K562 (cell line): Measurements from ENCODE around the gene MN1. TPM values are rescaled to one million over a fixed set of nuclear protein-coding genes. Genes with fewer than 3 reads are reported as not detected.

Source experiments
- ATAC-seq: fragments of 200-7000 bp; cut with Tn5 transposase; 3 replicates; pipeline ENCODE4 v1.9.1; 2020; ENCODE audit warnings: moderate library complexity
- BruUV-seq: library from RNA; stranded (reverse); fragments of 400-500 nt; replicated peaks from 2 replicates; lab custom pipeline; 2021; lab: Mats Ljungman, UMichigan
- CTCF ChIA-PET: fragments of 300-600 bp; formaldehyde crosslinking; extraction: SDS; loops from one replicate; lab custom pipeline; 2021; ENCODE audit warnings: low intra/inter-chr PET ratio; lab: Yijun Ruan, JAX
- POLR2A ChIA-PET: fragments of 300-600, 350-650 bp; sonication (Branson Sonifier 250); formaldehyde crosslinking; extraction: SDS; loops from one replicate; lab custom pipeline; 2021; ENCODE audit warnings: antibody characterized with exemption, inconsistent platforms; lab: Yijun Ruan, JAX
- DNase-seq, 4 experiments: peaks; one replicate each; pipeline versions ENCODE4 v3.0.0 to v3.0.0-alpha.2; 2011 to 2018; ENCODE audit warnings: low spot score in 3 of 4, mixed read lengths in 3 of 4; ENCODE audit errors: extremely low read depth in 1 of 4
- FAIRE-seq: peaks from 2 replicates; lab custom pipeline; 2011; peaks lifted over from hg19 to GRCh38; lab: Jason Lieb, UNC
- H2AFZ ChIP-seq: 2 replicates; pipeline ENCODE4 v1.6.0; 2011; ENCODE audit warnings: low read depth, low read length, control low read depth, inconsistent platforms
- H3K27ac ChIP-seq: fragments of 200-600 bp; 3 replicates; pipeline ENCODE4 v1.8.0; 2011; ENCODE audit warnings: low read depth, mild to moderate bottlenecking, control low read depth, inconsistent platforms, low read length, moderate library complexity, mixed read lengths; ENCODE audit errors: extremely low read depth
- H3K27me3 ChIP-seq, 2 experiments: fragments of 300-600 bp in 1 of 2; 2 replicates in 1 of 2; 3 replicates in 1 of 2; pipeline versions ENCODE4 v1.6.0 to v1.8.0; 2011; ENCODE audit warnings: inconsistent platforms in 2 of 2, low read length in 2 of 2, mild to moderate bottlenecking in 1 of 2, mixed read lengths in 1 of 2, moderate library complexity in 1 of 2; ENCODE audit not compliant: control insufficient read depth in 2 of 2, insufficient read depth in 2 of 2
- H3K36me3 ChIP-seq: fragments of 300-600 bp; 3 replicates; pipeline ENCODE4 v1.8.0; 2011; ENCODE audit warnings: mild to moderate bottlenecking, low read length, inconsistent platforms; ENCODE audit not compliant: control insufficient read depth, insufficient read depth
- H3K4me1 ChIP-seq, 2 experiments: fragments of 200-600 bp in 1 of 2; replicated peaks in 1 of 2; 2 replicates in 1 of 2; 3 replicates in 1 of 2; pipeline versions ENCODE4 v1.5.1 to v1.8.0; 2011; ENCODE audit warnings: inconsistent platforms in 2 of 2, low read length in 2 of 2, mild to moderate bottlenecking in 1 of 2, mixed read lengths in 1 of 2, moderate library complexity in 1 of 2; ENCODE audit not compliant: control insufficient read depth in 2 of 2, insufficient read depth in 2 of 2
- H3K4me2 ChIP-seq: 2 replicates; pipeline ENCODE4 v1.6.1; 2011; ENCODE audit warnings: low read length, control low read depth, inconsistent platforms, mixed read lengths; ENCODE audit not compliant: insufficient read depth
- H3K4me3 ChIP-seq: fragments of 200-600 bp; sonication (generic), shearing (Covaris generic); 2 replicates; pipeline ENCODE4 v1.5.1; 2016; ENCODE audit warnings: control low read depth, inconsistent platforms
- H3K79me2 ChIP-seq: fragments of 200-600 bp; 3 replicates; pipeline ENCODE4 v1.8.0; 2011; ENCODE audit warnings: low read length, inconsistent platforms; ENCODE audit not compliant: control insufficient read depth, insufficient read depth
- H3K9ac ChIP-seq, 2 experiments: 2 replicates each; pipeline versions ENCODE4 v1.6.0 to v1.6.1; 2011; ENCODE audit warnings: low read depth in 2 of 2, low read length in 2 of 2, control low read depth in 1 of 2, inconsistent platforms in 1 of 2, mild to moderate bottlenecking in 1 of 2, mixed read lengths in 1 of 2; ENCODE audit not compliant: insufficient read depth in 1 of 2
- H3K9me1 ChIP-seq: one replicate; pipeline ENCODE4 v1.6.0; 2011; ENCODE audit warnings: inconsistent platforms, mild to moderate bottlenecking, low read length, moderate library complexity; ENCODE audit not compliant: control insufficient read depth, insufficient read depth
- H3K9me3 ChIP-seq: replicated peaks from 2 replicates; pipeline ENCODE4 v1.5.1; 2011; ENCODE audit warnings: low read depth, low read length, inconsistent platforms; ENCODE audit not compliant: control insufficient read depth, insufficient read depth
- H4K20me1 ChIP-seq: replicated peaks from 2 replicates; pipeline ENCODE4 v1.6.1; 2011; ENCODE audit warnings: low read length, inconsistent platforms, mixed read lengths; ENCODE audit not compliant: control insufficient read depth, insufficient read depth
- ARHGAP35 ChIP-seq: fragments of 450-650 bp; IDR thresholded peaks from 2 replicates; pipeline ENCODE4 v1.6.1; 2018; ENCODE audit not compliant: partially characterized antibody
- ETV5 ChIP-seq: sonication (generic); formaldehyde crosslinking; IDR thresholded peaks from 2 replicates; pipeline ENCODE4 v1.4.0; 2020; ENCODE audit warnings: low read depth, mild to moderate bottlenecking, missing genetic modification reagents
- KDM2B ChIP-seq: fragments of 250-450 bp; sonication (Bioruptor Pico); IDR thresholded peaks from 2 replicates; pipeline ENCODE4 v1.8.0; 2021; ENCODE audit warnings: mild to moderate bottlenecking, moderate library complexity
- KDM5B ChIP-seq: fragments of 200-600 bp; sonication (generic); IDR thresholded peaks from 2 replicates; pipeline ENCODE4 v1.6.1; 2012; ENCODE audit warnings: low read depth, mild to moderate bottlenecking, moderate library complexity, low read length, control low read depth, inconsistent platforms; ENCODE audit not compliant: insufficient replicate concordance
- SRF ChIP-seq, 2 experiments: fragments of 250-450, 450-650 bp in 1 of 2; sonication (Bioruptor Pico) in 1 of 2; sonication (generic) in 1 of 2; formaldehyde crosslinking; IDR thresholded peaks; 2 replicates each; pipeline versions ENCODE4 v1.5.0 to v1.5.1; 2020 to 2022; ENCODE audit warnings: mild to moderate bottlenecking in 1 of 2, missing genetic modification reagents in 1 of 2
- ZBTB8A ChIP-seq: fragments of 450-650 bp; IDR thresholded peaks from 2 replicates; pipeline ENCODE4 v1.6.1; 2018; ENCODE audit warnings: mild to moderate bottlenecking, moderate library complexity; ENCODE audit not compliant: partially characterized antibody
- ZNF444 ChIP-seq: fragments of 250-450 bp; sonication (Bioruptor Pico); IDR thresholded peaks from 2 replicates; pipeline ENCODE4 v1.4.0; 2020; ENCODE audit warnings: mild to moderate bottlenecking, moderate library complexity
- ZNF77 ChIP-seq: fragments of 250-450 bp; sonication (Bioruptor Pico); IDR thresholded peaks from 2 replicates; pipeline ENCODE4 v1.5.0; 2020
- ZSCAN29 ChIP-seq: fragments of 450-650 bp; IDR thresholded peaks from 2 replicates; pipeline ENCODE4 v1.6.1; 2017
- WGBS: fragments of 100-300 bp; shearing (Covaris generic); methylation state at CpG from one replicate; pipeline ENCODE4 v1.1.6; 2016; ENCODE audit warnings: low coverage, mixed read lengths; ENCODE audit not compliant: insufficient coverage; ENCODE audit errors: missing lambda C conversion rate; 5-methylcytosine and 5-hydroxymethylcytosine counted together
- in situ Hi-C: fragments of 300-500 bp; cut with MboI; formaldehyde crosslinking; loops from 4 replicates; pipeline ENCODE4 v1.15.0; 2018; ENCODE audit warnings: inconsistent platforms, mixed read lengths
- intact Hi-C: fragments of 100-400 bp; cut with micrococcal nuclease; formaldehyde crosslinking; loops from 2 replicates; pipeline ENCODE4 v1.14.2; 2022
- polyA plus RNA-seq, 8 experiments: library from polyadenylated mRNA; depleted of rRNA in 4 of 8; stranded (reverse) in 5 of 8; unstranded in 3 of 8; fragments of >200 nt; fragmentation: Nextera tagmentation in 2 of 8; fragmentation: Illumina TruSeq in 1 of 8; extraction: Ambion mirVana in 2 of 8; extraction: Trizol in 1 of 8; gene quantifications; 2 replicates each; pipeline versions ENCODE4 v1.2.1 to v1.2.3, GENCODE V29; 2011 to 2014; ENCODE audit warnings: inconsistent platforms in 1 of 8, missing spikeins in 1 of 8
- total RNA-seq, 7 experiments: library from RNA; depleted of rRNA in 6 of 7; stranded (reverse); fragments of >200 nt in 6 of 7; fragmentation: Illumina TruSeq in 2 of 7; extraction: Trizol in 2 of 7; gene quantifications; 2 replicates each; pipeline versions ENCODE4 v1.2.1 to v1.2.3, GENCODE V29; 2011 to 2021; ENCODE audit warnings: low replicate concordance in 1 of 7
- TF ChIP-seq, protein P1 (sequence below): fragments of 450-650 bp; IDR thresholded peaks from 2 replicates; pipeline ENCODE4 v1.6.1; 2016
- TF ChIP-seq, protein P2 (sequence below): fragments of 450-650 bp; formaldehyde crosslinking; IDR thresholded peaks from 2 replicates; pipeline ENCODE4 v1.4.0; 2020; ENCODE audit warnings: mild to moderate bottlenecking, mixed read lengths

MN1 gene
- total and polyA plus RNA-seq, 9 of the 15 experiments (the other 6 are each of a cell fraction or from before 2014, with no cell fraction given): under 0.01 to 0.05 (median 0.03) TPM; not detected in 5

DNA sequence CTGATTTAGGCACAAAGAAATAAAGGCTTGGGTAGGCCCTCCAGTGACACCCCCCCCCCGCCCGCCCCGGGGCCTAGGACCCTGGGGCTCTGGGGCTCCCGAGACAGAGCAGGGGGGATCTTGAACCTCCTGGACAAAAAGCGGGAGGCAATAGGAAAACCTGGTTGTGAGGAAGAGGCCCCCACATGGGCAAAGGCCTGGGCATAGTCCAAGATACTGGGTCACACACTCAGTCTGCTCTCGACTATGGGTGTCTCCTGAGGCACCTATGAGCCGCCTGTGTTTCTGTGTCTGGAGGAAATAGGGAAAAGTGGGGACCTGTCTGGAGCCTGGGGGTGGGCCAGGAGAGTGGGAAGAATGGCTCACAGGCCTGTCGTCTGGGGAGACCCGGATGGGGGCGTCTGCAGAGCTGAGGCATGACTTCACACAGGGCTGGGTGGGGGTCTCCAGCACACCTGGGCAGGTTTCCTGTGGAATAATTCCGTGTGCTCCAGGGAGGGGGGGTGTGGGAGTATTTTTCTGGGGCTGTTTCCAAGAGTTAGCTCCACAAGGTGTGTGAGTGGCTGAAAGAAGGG lies 2.4 kb upstream of the MN1 start:
- H3K9me3 ChIP-seq: no peaks in the 10 kb centered on the region
- TF ChIP-seq SRF (CRISPR knock-in tag; IDR thresholded peaks at IDR 0.05) (no peak), ETV5 (CRISPR knock-in tag) (no peak), ZBTB8A (no peak), ARHGAP35 (no peak), ZSCAN29 (no peak), ZNF77 (CRISPR knock-in tag) (no peak), KDM5B (no peak), ZNF444 (no peak), KDM2B (no peak)
- TF ChIP-seq, protein P1, sequence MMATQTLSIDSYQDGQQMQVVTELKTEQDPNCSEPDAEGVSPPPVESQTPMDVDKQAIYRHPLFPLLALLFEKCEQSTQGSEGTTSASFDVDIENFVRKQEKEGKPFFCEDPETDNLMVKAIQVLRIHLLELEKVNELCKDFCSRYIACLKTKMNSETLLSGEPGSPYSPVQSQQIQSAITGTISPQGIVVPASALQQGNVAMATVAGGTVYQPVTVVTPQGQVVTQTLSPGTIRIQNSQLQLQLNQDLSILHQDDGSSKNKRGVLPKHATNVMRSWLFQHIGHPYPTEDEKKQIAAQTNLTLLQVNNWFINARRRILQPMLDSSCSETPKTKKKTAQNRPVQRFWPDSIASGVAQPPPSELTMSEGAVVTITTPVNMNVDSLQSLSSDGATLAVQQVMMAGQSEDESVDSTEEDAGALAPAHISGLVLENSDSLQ: no peak
- TF ChIP-seq, protein P2, sequence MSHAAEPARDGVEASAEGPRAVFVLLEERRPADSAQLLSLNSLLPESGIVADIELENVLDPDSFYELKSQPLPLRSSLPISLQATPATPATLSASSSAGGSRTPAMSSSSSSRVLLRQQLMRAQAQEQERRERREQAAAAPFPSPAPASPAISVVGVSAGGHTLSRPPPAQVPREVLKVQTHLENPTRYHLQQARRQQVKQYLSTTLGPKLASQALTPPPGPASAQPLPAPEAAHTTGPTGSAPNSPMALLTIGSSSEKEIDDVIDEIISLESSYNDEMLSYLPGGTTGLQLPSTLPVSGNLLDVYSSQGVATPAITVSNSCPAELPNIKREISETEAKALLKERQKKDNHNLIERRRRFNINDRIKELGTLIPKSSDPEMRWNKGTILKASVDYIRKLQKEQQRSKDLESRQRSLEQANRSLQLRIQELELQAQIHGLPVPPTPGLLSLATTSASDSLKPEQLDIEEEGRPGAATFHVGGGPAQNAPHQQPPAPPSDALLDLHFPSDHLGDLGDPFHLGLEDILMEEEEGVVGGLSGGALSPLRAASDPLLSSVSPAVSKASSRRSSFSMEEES (CRISPR knock-in tag): no peak
- H3K4me1 ChIP-seq: peaks cover 0 to 32% of the 10 kb centered on the region in 2 experiments; a peak in 2 of 5 replicates
- WGBS: 3% methylated on average over 6 of the region's 11 CpGs
- H2AFZ ChIP-seq: no peak overlapping the region
- no TSS peak for BruUV-seq
- no peak overlapping the region for H3K4me2 ChIP-seq
- intact Hi-C loops: loop anchor here (5.0 to 10.0 kb wide), 3 partner anchors 202 to 1049 kb away; no protein-coding TSS in a partner anchor
- no peak overlapping the region for H3K4me3 ChIP-seq
- no peaks in the 10 kb centered on the region for H3K36me3 ChIP-seq
- H3K27me3 ChIP-seq: peaks cover 2 to 47% of the 10 kb centered on the region in 2 experiments; a peak in 4 of 5 replicates
- CTCF ChIA-PET: interaction anchor here (0.6 kb wide), 1 partner anchor 1048 kb away, joined by 3 read pairs; no protein-coding TSS in a partner anchor
- no peak overlapping the region for H3K9ac ChIP-seq
- no peak overlapping the region for H3K27ac ChIP-seq
- in situ Hi-C loops: loop anchor here (25.0 kb wide), 2 partner anchors 392 to 1042 kb away; no protein-coding TSS in a partner anchor
- H3K9me1 ChIP-seq: no peaks in the 10 kb centered on the region
- FAIRE-seq (no peak), DNase-seq (no peak), ATAC-seq (no peak)
- H3K79me2 ChIP-seq: no peaks in the 10 kb centered on the region
- POLR2A ChIA-PET: no interaction called here
- 0 out of 2 replicates have a peak, but pooled peaks cover 4% of the 10 kb centered on the region for H4K20me1 ChIP-seq
